Activated CD8-positive, alpha-beta T cell treated with anti-CD3 and anti-CD28 coated beads for 36 hours (primary cell): ENCODE results near the gene USP19. TPM values are rescaled to one million over a fixed set of nuclear protein-coding genes. Genes with fewer than 3 reads are reported as not detected.

Source experiments
- ATAC-seq: fragments of 200-7000 bp; cut with Tn5 transposase; one replicate; pipeline ENCODE4 v1.10.0; 2021; ENCODE audit warnings: mild to moderate bottlenecking, moderate library complexity
- CTCF ChIA-PET: fragments of 350-600 bp; sonication (Branson Sonifier 250); formaldehyde crosslinking; loops from one replicate; lab custom pipeline; 2021; ENCODE audit warnings: antibody characterized with exemption; lab: Charles Lee
- POLR2A ChIA-PET: fragments of 350-600 bp; sonication (Branson Sonifier 250); formaldehyde crosslinking; loops from one replicate; lab custom pipeline; 2021; ENCODE audit warnings: antibody characterized with exemption; lab: Charles Lee
- DNase-seq: peaks from one replicate; pipeline ENCODE4 v3.0.0-alpha.2; 2020
- H3K27ac Mint-ChIP-seq: one replicate; pipeline ENCODE4 v1.8.0; 2021; ENCODE audit warnings: mild to moderate bottlenecking, mixed read lengths
- H3K27me3 Mint-ChIP-seq: one replicate; pipeline ENCODE4 v1.8.0; 2021; ENCODE audit warnings: mixed read lengths
- H3K36me3 Mint-ChIP-seq: one replicate; pipeline ENCODE4 v1.8.0; 2021; ENCODE audit warnings: low read depth, mixed read lengths
- H3K4me1 Mint-ChIP-seq: one replicate; pipeline ENCODE4 v1.8.0; 2021; ENCODE audit warnings: low read depth, mixed read lengths
- H3K4me3 Mint-ChIP-seq: one replicate; pipeline ENCODE4 v1.8.0; 2021; ENCODE audit warnings: mild to moderate bottlenecking, moderate library complexity, mixed read lengths
- H3K9me3 Mint-ChIP-seq: one replicate; pipeline ENCODE4 v1.8.0; 2021; ENCODE audit warnings: mixed read lengths
- intact Hi-C: fragments of 100-400 bp; cut with micrococcal nuclease; formaldehyde crosslinking; loops from one replicate; pipeline ENCODE4 v1.10.0; 2022
- total RNA-seq, 2 experiments: library from RNA; stranded (reverse); gene quantifications; one replicate each; pipeline ENCODE4 v1.2.3, GENCODE V29; 2021
- TF ChIP-seq, protein P1 (sequence below): fragments of 200-600 bp; IDR thresholded peaks from one replicate; pipeline ENCODE4 v1.8.0; 2022; ENCODE audit warnings: antibody characterized with exemption, mild to moderate bottlenecking

The USP19 gene
- total RNA-seq, 2 experiments from 2014 or later, result 41.0 to 41.6 TPM

DNA sequence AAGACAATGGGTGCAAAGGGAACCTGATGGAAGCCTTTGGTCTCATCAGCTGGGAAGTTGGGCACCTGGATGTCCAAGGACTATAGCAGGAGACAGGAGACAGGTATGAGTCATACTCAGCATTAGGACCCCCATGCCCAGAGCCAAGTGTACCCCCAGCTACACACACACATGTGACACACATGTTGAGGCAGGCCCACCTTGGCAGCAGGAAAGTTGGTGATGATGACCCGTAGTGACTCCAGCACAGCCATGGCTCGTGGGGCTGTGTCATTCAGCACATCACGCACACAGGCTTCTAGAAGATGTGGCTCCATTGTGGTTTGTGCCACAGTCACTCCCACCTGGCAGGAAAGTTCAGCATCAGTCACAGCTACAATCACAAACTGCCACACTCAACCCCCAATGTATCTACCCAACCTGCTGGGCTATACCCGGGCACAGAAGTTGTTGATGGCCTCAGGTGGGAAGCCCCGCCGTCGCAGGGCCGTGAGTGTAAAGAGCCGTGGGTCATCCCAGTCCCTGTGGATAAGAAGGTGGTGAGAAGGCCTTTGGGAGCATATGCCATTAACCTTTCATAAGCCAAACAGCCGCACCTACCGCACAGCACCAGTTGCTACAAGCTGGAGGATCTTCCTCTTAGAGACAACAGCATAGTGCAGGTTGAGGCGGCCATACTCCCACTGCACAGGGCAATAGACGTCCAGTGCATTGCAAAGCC is 21.6 kb downstream of the USP19 start:
- Mint-ChIP-seq H3K36me3 (peaks cover 36% of the 10 kb centered on the region), H3K27me3 (no peaks in the 10 kb centered on the region), H3K9me3 (no peaks in the 10 kb centered on the region), H3K4me1 (peaks cover 15% of the 10 kb centered on the region), H3K27ac (no peak overlapping the region), H3K4me3 (no peak overlapping the region)
- POLR2A ChIA-PET, result interaction anchor here (0.9 to 1.6 kb wide), 3 partner anchors 35 to 77 kb away, joined by 3 to 6 read pairs (median 3); partner anchors contain the start of gene NDUFAF3
- CTCF ChIA-PET, result no interaction called here
- TF ChIP-seq, protein P1, sequence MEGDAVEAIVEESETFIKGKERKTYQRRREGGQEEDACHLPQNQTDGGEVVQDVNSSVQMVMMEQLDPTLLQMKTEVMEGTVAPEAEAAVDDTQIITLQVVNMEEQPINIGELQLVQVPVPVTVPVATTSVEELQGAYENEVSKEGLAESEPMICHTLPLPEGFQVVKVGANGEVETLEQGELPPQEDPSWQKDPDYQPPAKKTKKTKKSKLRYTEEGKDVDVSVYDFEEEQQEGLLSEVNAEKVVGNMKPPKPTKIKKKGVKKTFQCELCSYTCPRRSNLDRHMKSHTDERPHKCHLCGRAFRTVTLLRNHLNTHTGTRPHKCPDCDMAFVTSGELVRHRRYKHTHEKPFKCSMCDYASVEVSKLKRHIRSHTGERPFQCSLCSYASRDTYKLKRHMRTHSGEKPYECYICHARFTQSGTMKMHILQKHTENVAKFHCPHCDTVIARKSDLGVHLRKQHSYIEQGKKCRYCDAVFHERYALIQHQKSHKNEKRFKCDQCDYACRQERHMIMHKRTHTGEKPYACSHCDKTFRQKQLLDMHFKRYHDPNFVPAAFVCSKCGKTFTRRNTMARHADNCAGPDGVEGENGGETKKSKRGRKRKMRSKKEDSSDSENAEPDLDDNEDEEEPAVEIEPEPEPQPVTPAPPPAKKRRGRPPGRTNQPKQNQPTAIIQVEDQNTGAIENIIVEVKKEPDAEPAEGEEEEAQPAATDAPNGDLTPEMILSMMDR, result no peak
- no peak for DNase-seq
- intact Hi-C loops, result no loop called here
- no peak for ATAC-seq

DNA sequence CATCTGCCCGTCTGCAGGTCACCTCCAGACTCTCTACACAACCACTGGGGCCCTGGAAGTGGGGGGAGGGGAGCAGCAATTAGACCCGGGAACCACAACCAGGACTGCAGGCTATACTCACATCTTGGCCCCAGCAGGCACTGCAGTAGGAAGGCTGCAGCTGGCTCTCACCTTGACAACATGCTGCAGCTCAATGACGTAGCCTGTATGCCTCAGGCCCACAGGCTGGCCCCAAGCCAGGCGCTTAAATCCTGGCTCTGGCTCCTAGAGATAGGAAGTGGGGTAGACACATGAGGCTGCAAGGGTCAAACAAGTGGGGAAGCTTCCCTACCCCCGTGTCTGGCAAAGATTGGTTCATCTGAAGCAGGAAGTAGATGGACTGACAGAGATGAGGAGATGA is 22.2 kb downstream of the USP19 start:
- ATAC-seq (no peak), DNase-seq (no peak)
- ChIA-PET POLR2A (interaction anchor here (0.9 to 1.0 kb wide), 2 partner anchors 74 to 76 kb away, joined by 3 read pairs; partner anchors contain the start of gene NDUFAF3), CTCF (no interaction called here)
- peaks cover 36% of the 10 kb centered on the region for H3K36me3 Mint-ChIP-seq
- TF ChIP-seq, protein P1, result no peak
- no peaks in the 10 kb centered on the region for H3K27me3 Mint-ChIP-seq
- peaks cover 8% of the 10 kb centered on the region for H3K4me1 Mint-ChIP-seq
- H3K4me3 Mint-ChIP-seq, result no peak overlapping the region
- H3K9me3 Mint-ChIP-seq, result no peaks in the 10 kb centered on the region
- H3K27ac Mint-ChIP-seq, result no peak overlapping the region
- intact Hi-C loops, result no loop called here

DNA sequence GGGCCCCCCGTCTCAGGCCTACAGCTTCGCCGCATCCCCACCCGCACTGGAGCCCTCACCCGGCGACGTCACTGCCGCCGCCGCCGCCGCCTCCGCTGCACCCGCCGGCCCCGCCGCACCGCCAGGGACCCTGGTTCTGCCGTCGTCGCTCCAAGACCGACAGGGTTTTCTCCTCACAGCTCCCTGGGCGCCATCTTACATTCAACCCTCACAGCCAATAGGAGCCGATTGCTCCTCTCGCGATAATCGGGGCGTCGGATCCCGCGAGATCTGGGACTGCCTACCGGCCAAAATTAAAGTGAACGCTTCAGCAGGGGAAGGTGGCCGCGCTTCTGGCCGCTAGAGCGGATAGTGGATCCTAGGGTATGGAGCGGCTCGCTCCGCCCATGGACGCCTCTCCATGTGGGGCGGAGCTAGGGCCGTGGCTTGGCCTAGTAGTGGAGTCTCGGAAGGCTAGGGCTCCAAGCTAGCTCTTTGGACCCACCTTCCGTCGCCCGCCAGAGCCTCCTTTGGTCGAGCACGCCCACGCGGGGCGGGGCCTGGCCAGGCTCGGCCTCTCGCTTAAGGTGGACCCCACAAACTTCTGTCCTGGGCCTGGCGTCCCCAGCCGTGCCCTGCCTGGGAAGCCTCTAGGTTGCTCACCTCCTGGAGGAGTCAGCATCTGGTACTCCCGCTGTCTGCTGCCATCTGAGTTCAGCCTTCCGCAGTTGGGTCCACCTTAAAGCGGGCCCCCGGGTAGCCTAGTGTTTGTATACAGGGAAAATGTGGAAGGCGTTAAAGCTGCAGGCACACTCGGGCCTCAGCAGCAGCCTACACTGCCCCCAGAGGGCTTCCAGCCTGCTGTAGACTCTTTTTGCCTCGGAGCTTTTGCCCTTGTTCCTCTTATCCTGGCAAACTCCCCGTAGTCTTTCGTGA is 26.5 kb downstream of the USP19 start, which contains the start of gene QRICH1:
Gene QRICH1, minus strand, starts transcription at position 219 of the 915 bp plus-strand sequence. CDS start 17,054 bp downstream, outside the sequence.
- Mint-ChIP-seq H3K27ac (peak within 1 kb of the TSS; percentile 96), H3K4me3 (peak within 1 kb of the TSS; percentile 88), H3K9me3 (no peaks in the 10 kb centered on the region), H3K27me3 (no peaks in the 10 kb centered on the region), H3K4me1 (peaks cover 28% of the 10 kb centered on the region), H3K36me3 (peaks cover 24% of the 10 kb centered on the region)
- peak; percentile 98 for DNase-seq
- POLR2A ChIA-PET, result interaction anchor here (0.7 to 4.3 kb wide), 43 partner anchors 9 to 378 kb away, joined by 3 to 54 read pairs (median 4); partner anchors contain the start of genes ARIH2, DAG1, GPX1 and IMPDH2
- TF ChIP-seq, protein P1, result peak; percentile 63
- ATAC-seq, result peak; percentile 86
- CTCF ChIA-PET, result interaction anchor here (0.6 to 5.4 kb wide), 21 partner anchors 8 to 356 kb away, joined by 3 to 37 read pairs (median 4); partner anchors contain the start of genes IMPDH2, KLHDC8B, LAMB2 and NDUFAF3
- intact Hi-C loops, result loop anchor here (2.0 to 5.0 kb wide), 2 partner anchors 65 to 67 kb away; partner anchors contain the start of gene IMPDH2

DNA sequence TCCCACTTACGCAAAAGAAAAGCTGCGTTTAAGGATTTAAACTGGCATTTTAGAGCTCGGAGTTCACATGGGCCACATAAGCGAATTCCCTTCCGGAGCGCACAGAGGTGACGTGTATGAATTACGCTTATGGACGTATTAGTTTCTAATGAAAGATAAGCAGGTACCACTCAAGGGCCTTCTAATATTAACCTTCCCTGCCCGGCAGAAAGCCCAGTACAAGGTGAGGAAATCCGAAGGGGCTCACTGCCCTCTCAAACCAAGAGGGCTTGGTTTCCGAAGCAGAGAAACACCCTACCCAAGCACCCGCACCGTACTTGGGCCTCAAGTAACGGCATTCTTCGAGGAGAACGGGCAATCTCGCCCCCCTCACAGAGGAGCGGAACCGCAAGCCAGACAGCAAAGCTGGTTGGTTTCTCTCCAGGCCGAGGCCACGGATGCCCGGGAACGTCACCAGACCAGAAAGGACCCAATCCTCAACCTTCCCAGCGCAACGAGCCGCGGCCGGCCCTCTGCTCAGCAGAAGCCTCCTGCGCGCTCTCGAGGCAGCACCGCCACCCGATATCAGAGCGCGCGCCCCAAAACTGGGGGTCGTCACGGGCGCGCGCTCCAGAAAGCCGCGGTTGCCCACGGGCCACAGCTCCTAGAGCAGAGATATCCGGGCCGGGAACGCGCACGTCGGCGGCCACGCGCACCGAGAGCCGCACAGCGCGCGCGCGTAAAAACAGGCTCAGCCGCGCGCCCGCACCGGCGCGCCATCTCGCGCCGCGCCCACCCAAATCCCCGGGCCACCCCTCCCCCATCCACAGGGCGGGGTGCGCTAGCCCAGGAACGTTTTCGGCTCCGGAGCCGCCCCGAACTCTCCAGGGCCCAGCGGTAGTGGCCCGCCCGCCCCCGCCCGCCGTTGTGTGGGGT is 27.4 kb downstream of the USP19 start:
- CTCF ChIA-PET, result interaction anchor here (0.9 to 5.4 kb wide), 15 partner anchors 7 to 356 kb away, joined by 3 to 37 read pairs (median 5); partner anchors contain the start of genes KLHDC8B, NDUFAF3, P4HTM and QARS1
- TF ChIP-seq, protein P1, result no peak
- H3K36me3 Mint-ChIP-seq, result peaks cover 19% of the 10 kb centered on the region
- DNase-seq (peak; percentile 93), ATAC-seq (peak; percentile 48)
- peak overlapping the region; percentile 88 for H3K4me3 Mint-ChIP-seq
- no peaks in the 10 kb centered on the region for H3K9me3 Mint-ChIP-seq
- H3K27ac Mint-ChIP-seq, result peak overlapping the region; percentile 96
- peaks cover 28% of the 10 kb centered on the region for H3K4me1 Mint-ChIP-seq
- POLR2A ChIA-PET, result interaction anchor here (0.7 to 4.3 kb wide), 50 partner anchors 10 to 853 kb away, joined by 3 to 54 read pairs (median 4); partner anchors contain the start of genes ARIH2, DAG1, GPX1 and IMPDH2
- H3K27me3 Mint-ChIP-seq, result no peaks in the 10 kb centered on the region
- intact Hi-C loops, result loop anchor here (5.0 kb wide), 1 partner anchor 66 kb away; the partner anchor contains the start of gene IMPDH2
